ENCODE data around the gene PALLD.

The PALLD gene

GRCh38 chr4:168574581-168575295 is 77.9 kb downstream of the PALLD start:
- TF ChIP-seq CTCF (IDR thresholded peaks at IDR 0.05; ENCODE audit: borderline replicate concordance, control extremely low read depth, extremely low read depth, insufficient read depth, missing control alignments): no peak
- DNase-seq (ENCODE audit: low spot score): no peak
- in situ Hi-C loops (cut with MboI; ENCODE audit: low sequenced_read_pairs, unreplicated experiment): no loop called here

DNA sequence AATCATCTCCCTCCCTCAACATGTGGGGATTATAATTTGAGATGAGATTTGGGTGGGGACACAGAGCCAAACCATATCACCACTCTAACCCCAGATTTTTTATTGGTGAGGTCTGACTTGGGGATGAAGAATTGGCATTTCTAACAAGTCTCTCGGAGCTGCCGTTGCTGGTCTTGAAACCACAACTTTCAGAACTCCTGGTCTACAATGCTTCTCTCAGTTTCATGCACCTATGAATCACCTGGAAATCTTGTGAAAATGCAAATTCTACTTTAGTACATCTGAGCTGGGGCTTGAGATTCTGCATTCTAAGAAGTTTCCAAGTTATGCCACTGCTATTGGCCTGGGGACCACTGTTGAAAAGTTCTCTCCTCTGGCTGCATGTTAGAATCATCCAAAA is 78.6 kb downstream of the PALLD start:
- no peak for DNase-seq (ENCODE audit: low spot score)
- TF ChIP-seq CTCF (IDR thresholded peaks at IDR 0.05; ENCODE audit: borderline replicate concordance, control extremely low read depth, extremely low read depth, insufficient read depth, missing control alignments): no peak
- in situ Hi-C loops (cut with MboI; ENCODE audit: low sequenced_read_pairs, unreplicated experiment): no loop called here

DNA sequence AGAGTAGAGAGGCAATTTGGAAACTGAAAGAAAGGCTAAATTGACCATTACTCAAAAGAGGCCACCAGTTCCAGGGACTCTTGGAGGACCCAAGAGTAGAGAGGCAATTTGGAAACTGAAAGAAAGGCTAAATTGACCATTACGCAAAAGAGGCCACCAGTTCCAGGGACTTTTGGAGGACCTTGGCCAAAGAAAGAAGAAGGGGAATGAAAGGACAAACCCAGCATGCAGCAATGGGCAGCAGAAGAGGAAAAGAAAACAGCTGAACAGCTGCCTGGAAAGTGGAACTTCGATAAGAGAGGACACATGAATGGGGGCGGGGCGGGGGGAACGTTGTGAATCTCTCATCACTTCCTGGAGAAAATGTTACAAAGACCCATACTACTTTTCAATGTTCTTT is 80.8 kb downstream of the PALLD start:
- DNase-seq (ENCODE audit: low spot score): no peak
- no peak for TF ChIP-seq CTCF (IDR thresholded peaks at IDR 0.05; ENCODE audit: borderline replicate concordance, control extremely low read depth, extremely low read depth, insufficient read depth, missing control alignments)
- in situ Hi-C loops (cut with MboI; ENCODE audit: low sequenced_read_pairs, unreplicated experiment): no loop called here

- DNase-seq (ENCODE audit: low spot score): no peak
- TF ChIP-seq CTCF (IDR thresholded peaks at IDR 0.05; ENCODE audit: borderline replicate concordance, control extremely low read depth, extremely low read depth, insufficient read depth, missing control alignments): no peak
- in situ Hi-C loops (cut with MboI; ENCODE audit: low sequenced_read_pairs, unreplicated experiment): no loop called here
Observed at GRCh38 chr4:168580228-168580627, 83.4 kb downstream of the PALLD start.

DNA sequence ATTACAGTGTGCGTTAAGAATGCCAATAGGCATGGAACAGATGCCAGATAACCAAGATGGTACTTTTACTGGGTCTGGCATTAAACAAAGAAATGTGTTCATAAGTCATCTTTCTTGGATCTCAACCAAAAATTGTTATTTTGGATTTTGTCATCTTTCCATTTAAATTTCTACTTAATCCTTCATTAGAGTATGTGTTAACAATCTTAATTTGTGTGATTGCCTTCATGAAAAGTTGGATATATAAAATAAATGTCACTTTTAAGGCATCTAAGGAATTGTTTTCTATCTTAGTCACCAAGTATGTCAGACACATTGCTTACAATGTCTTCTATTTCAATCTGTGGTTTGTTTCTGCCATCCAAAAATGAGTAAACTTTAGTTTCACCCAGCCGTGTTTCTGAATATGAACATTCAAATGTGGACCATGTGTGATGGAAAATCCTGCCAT is 87.5 kb downstream of the PALLD start:
- no peak for DNase-seq (ENCODE audit: low spot score)

More for the DNA sequence above, 87.5 kb downstream of the PALLD start:
- no peak for TF ChIP-seq CTCF (IDR thresholded peaks at IDR 0.05; ENCODE audit: borderline replicate concordance, control extremely low read depth, extremely low read depth, insufficient read depth, missing control alignments)
- in situ Hi-C loops (cut with MboI; ENCODE audit: low sequenced_read_pairs, unreplicated experiment): no loop called here

Data from GM13976 (cell line).